AG10803 (cell line): ENCODE data around the gene MAST3.

Source experiments
- DNase-seq: peaks from one replicate; pipeline ENCODE4 v3.0.0; 2010; ENCODE audit warnings: low read depth
- H3K4me3 ChIP-seq: 2 replicates; pipeline ENCODE4 v1.5.1; 2011; ENCODE audit warnings: mild to moderate bottlenecking, low read length, control low read depth
- TF ChIP-seq, protein P1 (sequence below): conservative IDR thresholded peaks from 2 replicates; pipeline ENCODE4 v1.5.1; 2011; ENCODE audit warnings: mild to moderate bottlenecking, low read length, control low read depth, inconsistent platforms

MAST3 gene

GRCh38 chr19:18119013-18119716 is 21.6 kb downstream of the MAST3 start:
- TF ChIP-seq, protein P1, sequence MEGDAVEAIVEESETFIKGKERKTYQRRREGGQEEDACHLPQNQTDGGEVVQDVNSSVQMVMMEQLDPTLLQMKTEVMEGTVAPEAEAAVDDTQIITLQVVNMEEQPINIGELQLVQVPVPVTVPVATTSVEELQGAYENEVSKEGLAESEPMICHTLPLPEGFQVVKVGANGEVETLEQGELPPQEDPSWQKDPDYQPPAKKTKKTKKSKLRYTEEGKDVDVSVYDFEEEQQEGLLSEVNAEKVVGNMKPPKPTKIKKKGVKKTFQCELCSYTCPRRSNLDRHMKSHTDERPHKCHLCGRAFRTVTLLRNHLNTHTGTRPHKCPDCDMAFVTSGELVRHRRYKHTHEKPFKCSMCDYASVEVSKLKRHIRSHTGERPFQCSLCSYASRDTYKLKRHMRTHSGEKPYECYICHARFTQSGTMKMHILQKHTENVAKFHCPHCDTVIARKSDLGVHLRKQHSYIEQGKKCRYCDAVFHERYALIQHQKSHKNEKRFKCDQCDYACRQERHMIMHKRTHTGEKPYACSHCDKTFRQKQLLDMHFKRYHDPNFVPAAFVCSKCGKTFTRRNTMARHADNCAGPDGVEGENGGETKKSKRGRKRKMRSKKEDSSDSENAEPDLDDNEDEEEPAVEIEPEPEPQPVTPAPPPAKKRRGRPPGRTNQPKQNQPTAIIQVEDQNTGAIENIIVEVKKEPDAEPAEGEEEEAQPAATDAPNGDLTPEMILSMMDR = no peak
- no peak overlapping the region for H3K4me3 ChIP-seq
- no peak for DNase-seq

- no peak overlapping the region for H3K4me3 ChIP-seq
- TF ChIP-seq, protein P1 = no peak
- no peak for DNase-seq
Observed at GRCh38 chr19:18119717-18120105, 22.1 kb downstream of the MAST3 start.

- TF ChIP-seq, protein P1 = no peak
- no peak overlapping the region for H3K4me3 ChIP-seq
Observed at GRCh38 chr19:18120127-18120526, 22.5 kb downstream of the MAST3 start.

GRCh38 chr19:18121166-18121565 is 23.6 kb downstream of the MAST3 start:
- no peak overlapping the region for H3K4me3 ChIP-seq
- DNase-seq = no peak
- TF ChIP-seq, protein P1 = no peak

More at GRCh38 chr19:18120127-18120526, 22.5 kb downstream of the MAST3 start:
- no peak for DNase-seq

- no peak for DNase-seq
- TF ChIP-seq, protein P1 = no peak
- H3K4me3 ChIP-seq = no peak overlapping the region
Observed at GRCh38 chr19:18122424-18122823, 24.8 kb downstream of the MAST3 start.

- TF ChIP-seq, protein P1 = no peak
Observed at GRCh38 chr19:18122860-18123795, 25.6 kb downstream of the MAST3 start.

DNA sequence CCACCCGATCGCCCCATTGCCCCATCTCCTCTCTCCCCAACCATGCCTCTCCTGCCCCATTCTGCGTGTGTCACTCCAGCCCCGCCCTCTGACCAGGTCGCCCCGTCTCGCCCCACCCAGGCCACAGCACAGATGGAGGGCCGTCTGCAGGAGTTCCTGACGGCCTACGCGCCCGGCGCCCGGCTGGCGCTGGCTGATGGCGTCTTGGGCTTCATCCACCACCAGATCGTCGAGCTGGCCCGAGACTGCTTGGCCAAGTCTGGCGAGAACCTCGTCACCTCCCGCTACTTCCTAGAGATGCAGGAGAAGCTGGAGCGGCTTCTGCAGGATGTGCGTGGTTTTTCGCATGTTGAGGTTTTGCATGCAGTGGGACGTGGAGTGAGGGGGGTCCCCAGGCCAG is 26.2 kb downstream of the MAST3 start:
- TF ChIP-seq, protein P1 = no peak
- H3K4me3 ChIP-seq = no peak overlapping the region
- no peak for DNase-seq

More at GRCh38 chr19:18122860-18123795, 25.6 kb downstream of the MAST3 start:
- DNase-seq = no peak
- no peak overlapping the region for H3K4me3 ChIP-seq
